ENCODE data around the gene C6orf118.

DNA sequence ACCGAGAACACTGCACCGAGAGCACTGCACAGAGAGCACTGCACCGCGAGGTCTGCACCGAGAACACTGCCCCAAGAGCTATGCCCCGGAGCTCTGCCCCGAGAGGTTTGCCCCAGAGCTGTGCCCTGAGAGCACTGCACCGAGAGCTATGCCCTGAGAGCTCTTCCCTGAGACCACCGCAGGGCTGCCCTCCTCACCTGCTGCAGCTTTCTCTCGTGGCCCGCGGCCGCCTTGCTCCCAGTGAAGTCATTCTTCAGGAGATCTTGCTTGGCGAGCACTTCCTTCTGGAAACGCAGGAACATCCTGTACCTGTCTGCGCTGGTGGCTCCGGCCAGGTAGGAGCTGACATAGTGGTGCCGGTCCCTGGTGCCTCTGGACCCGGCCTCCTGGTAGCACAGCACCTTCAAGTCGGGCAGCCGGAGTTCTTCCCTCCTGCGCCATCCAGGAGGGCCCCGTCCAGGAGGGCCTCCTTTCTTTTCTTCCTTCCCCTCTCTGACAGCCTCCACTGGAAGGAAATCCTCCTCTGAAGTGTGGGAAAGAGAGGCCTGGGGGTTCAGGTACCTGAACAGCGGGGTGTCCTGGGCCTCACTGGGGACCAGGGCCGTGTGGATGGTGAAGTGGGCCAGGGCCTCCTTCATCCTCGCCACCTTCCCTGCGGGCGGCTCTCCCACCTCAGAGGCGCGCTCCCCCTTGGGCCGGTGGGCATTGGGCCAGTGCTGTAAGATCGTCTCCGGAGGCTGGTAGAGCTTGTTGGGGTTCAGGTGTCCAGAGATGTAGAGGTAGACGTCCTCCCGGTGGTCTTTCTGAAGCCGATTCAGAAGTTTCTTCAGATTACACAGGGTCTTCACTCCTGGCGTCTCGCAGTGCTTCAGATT, 7.8 kb downstream of the C6orf118 start:
- TF ChIP-seq GABPA (IDR thresholded peaks at IDR 0.05 in 1 of 2, conservative IDR thresholded peaks at IDR 0.05 in 1 of 2) (no peak), EGR1 (IDR thresholded peaks at IDR 0.05; ENCODE audit: low read depth in 2 of 2) (no peak), HNF4G (IDR thresholded peaks at IDR 0.05) (no peak), NR2F2 (IDR thresholded peaks at IDR 0.05) (no peak), TAF1 (conservative IDR thresholded peaks at IDR 0.05) (no peak), RAD21 (IDR thresholded peaks at IDR 0.05) (no peak), SP1 (IDR thresholded peaks at IDR 0.05) (no peak), YY1 (IDR thresholded peaks at IDR 0.05) (no peak), FOXA2 (IDR thresholded peaks at IDR 0.05) (no peak), JUND (IDR thresholded peaks at IDR 0.05) (no peak)
- TF ChIP-seq, protein P1, sequence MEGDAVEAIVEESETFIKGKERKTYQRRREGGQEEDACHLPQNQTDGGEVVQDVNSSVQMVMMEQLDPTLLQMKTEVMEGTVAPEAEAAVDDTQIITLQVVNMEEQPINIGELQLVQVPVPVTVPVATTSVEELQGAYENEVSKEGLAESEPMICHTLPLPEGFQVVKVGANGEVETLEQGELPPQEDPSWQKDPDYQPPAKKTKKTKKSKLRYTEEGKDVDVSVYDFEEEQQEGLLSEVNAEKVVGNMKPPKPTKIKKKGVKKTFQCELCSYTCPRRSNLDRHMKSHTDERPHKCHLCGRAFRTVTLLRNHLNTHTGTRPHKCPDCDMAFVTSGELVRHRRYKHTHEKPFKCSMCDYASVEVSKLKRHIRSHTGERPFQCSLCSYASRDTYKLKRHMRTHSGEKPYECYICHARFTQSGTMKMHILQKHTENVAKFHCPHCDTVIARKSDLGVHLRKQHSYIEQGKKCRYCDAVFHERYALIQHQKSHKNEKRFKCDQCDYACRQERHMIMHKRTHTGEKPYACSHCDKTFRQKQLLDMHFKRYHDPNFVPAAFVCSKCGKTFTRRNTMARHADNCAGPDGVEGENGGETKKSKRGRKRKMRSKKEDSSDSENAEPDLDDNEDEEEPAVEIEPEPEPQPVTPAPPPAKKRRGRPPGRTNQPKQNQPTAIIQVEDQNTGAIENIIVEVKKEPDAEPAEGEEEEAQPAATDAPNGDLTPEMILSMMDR (IDR thresholded peaks at IDR 0.05; ENCODE audit: low read depth, low read length, missing input control) = no peak
- TF ChIP-seq, protein P2, sequence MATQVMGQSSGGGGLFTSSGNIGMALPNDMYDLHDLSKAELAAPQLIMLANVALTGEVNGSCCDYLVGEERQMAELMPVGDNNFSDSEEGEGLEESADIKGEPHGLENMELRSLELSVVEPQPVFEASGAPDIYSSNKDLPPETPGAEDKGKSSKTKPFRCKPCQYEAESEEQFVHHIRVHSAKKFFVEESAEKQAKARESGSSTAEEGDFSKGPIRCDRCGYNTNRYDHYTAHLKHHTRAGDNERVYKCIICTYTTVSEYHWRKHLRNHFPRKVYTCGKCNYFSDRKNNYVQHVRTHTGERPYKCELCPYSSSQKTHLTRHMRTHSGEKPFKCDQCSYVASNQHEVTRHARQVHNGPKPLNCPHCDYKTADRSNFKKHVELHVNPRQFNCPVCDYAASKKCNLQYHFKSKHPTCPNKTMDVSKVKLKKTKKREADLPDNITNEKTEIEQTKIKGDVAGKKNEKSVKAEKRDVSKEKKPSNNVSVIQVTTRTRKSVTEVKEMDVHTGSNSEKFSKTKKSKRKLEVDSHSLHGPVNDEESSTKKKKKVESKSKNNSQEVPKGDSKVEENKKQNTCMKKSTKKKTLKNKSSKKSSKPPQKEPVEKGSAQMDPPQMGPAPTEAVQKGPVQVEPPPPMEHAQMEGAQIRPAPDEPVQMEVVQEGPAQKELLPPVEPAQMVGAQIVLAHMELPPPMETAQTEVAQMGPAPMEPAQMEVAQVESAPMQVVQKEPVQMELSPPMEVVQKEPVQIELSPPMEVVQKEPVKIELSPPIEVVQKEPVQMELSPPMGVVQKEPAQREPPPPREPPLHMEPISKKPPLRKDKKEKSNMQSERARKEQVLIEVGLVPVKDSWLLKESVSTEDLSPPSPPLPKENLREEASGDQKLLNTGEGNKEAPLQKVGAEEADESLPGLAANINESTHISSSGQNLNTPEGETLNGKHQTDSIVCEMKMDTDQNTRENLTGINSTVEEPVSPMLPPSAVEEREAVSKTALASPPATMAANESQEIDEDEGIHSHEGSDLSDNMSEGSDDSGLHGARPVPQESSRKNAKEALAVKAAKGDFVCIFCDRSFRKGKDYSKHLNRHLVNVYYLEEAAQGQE (IDR thresholded peaks at IDR 0.05) = no peak
- TF ChIP-seq, protein P3, sequence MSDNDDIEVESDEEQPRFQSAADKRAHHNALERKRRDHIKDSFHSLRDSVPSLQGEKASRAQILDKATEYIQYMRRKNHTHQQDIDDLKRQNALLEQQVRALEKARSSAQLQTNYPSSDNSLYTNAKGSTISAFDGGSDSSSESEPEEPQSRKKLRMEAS (IDR thresholded peaks at IDR 0.05) = no peak
- TF ChIP-seq, protein P4, sequence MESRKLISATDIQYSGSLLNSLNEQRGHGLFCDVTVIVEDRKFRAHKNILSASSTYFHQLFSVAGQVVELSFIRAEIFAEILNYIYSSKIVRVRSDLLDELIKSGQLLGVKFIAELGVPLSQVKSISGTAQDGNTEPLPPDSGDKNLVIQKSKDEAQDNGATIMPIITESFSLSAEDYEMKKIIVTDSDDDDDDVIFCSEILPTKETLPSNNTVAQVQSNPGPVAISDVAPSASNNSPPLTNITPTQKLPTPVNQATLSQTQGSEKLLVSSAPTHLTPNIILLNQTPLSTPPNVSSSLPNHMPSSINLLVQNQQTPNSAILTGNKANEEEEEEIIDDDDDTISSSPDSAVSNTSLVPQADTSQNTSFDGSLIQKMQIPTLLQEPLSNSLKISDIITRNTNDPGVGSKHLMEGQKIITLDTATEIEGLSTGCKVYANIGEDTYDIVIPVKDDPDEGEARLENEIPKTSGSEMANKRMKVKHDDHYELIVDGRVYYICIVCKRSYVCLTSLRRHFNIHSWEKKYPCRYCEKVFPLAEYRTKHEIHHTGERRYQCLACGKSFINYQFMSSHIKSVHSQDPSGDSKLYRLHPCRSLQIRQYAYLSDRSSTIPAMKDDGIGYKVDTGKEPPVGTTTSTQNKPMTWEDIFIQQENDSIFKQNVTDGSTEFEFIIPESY (IDR thresholded peaks at IDR 0.05) = no peak
